Panc1 (cell line): ENCODE data around the gene MRPL9.

Experiments used
- CTCF ChIP-seq: fragments of 450-650 bp; IDR thresholded peaks from 2 replicates; pipeline ENCODE4 v1.5.1; 2017; ENCODE audit warnings: mild to moderate bottlenecking
- POLR2AphosphoS5 ChIP-seq: IDR thresholded peaks from 2 replicates; pipeline ENCODE4 v1.6.1; 2012; ENCODE audit warnings: mild to moderate bottlenecking, low read depth, low read length, moderate library complexity

GRCh38 chr1:151801846-151802245 lies 38.5 kb upstream of the MRPL9 start:
- no peak for TF ChIP-seq CTCF
- TF ChIP-seq POLR2AphosphoS5, result no peak
